ENCODE data around the gene PCARE. TPM values are rescaled to one million over a fixed set of nuclear protein-coding genes. Genes with fewer than 3 reads are reported as not detected.

Gene PCARE
- polyA plus RNA-seq, 4 donors: not detected

DNA sequence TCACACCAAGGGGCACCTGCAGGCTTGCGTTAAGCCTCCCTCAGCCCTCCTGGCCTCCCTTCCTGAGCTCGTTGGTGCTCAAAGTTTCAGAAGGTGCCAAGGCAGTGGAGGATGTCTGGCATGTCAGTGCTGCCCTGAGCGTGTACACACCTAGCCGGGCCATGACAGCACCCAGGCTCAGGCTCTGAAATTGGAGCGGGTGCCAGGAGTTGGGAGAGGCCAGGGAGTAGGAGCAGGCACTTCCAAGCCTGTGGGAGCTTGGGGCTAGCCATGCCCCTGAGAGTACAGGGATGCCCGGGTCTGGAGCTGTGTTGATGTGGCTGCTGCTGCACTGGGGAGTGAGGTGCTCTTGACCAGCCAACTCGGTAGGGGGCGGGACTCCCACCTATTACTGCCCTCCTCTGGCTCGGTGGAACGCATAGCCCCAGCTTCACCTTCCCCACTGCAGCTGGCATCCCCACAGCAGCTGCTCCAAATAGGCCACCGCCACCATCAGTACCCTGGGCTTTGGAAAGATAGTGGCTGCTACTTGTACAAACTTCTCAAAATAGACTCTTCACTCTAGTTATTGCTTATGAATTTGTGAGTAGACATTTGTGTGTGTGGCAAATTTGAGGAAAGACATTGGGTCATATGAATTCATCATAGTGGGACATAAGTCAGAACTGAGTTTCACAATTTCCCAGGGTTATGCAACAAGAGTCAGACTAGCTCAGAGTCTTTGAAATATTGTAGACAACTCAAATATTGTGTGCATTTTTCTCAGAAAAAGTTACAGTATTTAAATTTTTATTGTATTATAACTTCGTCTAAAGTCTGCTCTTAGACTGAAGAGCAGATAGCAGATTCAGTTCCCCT, 6.8 kb upstream of the PCARE start:
- H3K36me3 ChIP-seq (ENCODE audit: control insufficient read depth in 3 of 3, insufficient read depth in 2 of 3, low read depth in 1 of 3, low read length in 3 of 3): no peaks in the 10 kb centered on the region
- 79 to 86% (median 86%) methylated on average over 12 of the region's 12 CpGs for WGBS, 3 donors
- no peaks in the 10 kb centered on the region for H3K27me3 ChIP-seq (ENCODE audit: control insufficient read depth in 3 of 3, insufficient read depth in 3 of 3, low read length in 3 of 3)
- FAIRE-seq (no peak), DNase-seq (no peak)
- H3K4me3 ChIP-seq (ENCODE audit: low read depth in 1 of 3, low read length in 3 of 3): no peak overlapping the region
- no peaks in the 10 kb centered on the region for H3K4me1 ChIP-seq (ENCODE audit: control insufficient read depth in 3 of 3, insufficient read depth in 2 of 3, low read depth in 1 of 3, low read length in 2 of 3)
- H3K27ac ChIP-seq (ENCODE audit: low read depth in 1 of 3, low read length in 2 of 3): no peak overlapping the region
- peaks cover 0 to 12% of the 10 kb centered on the region in 2 donors for H3K9me3 ChIP-seq (ENCODE audit: control insufficient read depth in 2 of 2, insufficient read depth in 1 of 2, low read depth in 1 of 2, low read length in 1 of 2)

- FAIRE-seq (no peak), DNase-seq (no peak)
- no peaks in the 10 kb centered on the region for H3K4me1 ChIP-seq (ENCODE audit: control insufficient read depth in 3 of 3, insufficient read depth in 2 of 3, low read depth in 1 of 3, low read length in 2 of 3)
- H3K4me3 ChIP-seq (ENCODE audit: low read depth in 1 of 3, low read length in 3 of 3): no peak overlapping the region
- no peaks in the 10 kb centered on the region for H3K27me3 ChIP-seq (ENCODE audit: control insufficient read depth in 3 of 3, insufficient read depth in 3 of 3, low read length in 3 of 3)
- H3K36me3 ChIP-seq (ENCODE audit: control insufficient read depth in 3 of 3, insufficient read depth in 2 of 3, low read depth in 1 of 3, low read length in 3 of 3): no peaks in the 10 kb centered on the region
- H3K9me3 ChIP-seq (ENCODE audit: control insufficient read depth in 2 of 2, insufficient read depth in 1 of 2, low read depth in 1 of 2, low read length in 1 of 2): peaks cover 0 to 12% of the 10 kb centered on the region in 2 donors
- no peak overlapping the region for H3K27ac ChIP-seq (ENCODE audit: low read depth in 1 of 3, low read length in 2 of 3)
- 88 to 96% (median 95%) methylated on average over 7 of the region's 7 CpGs for WGBS, 3 donors
Measured at GRCh38 chr2:29079887-29080286, 5.6 kb upstream of the PCARE start.

- WGBS, 3 donors: 52 to 65% (median 59%) methylated on average over 14 of the region's 14 CpGs
- Histone ChIP-seq H3K4me3 (ENCODE audit: low read depth in 1 of 3, low read length in 3 of 3) (no peak overlapping the region), H3K4me1 (ENCODE audit: control insufficient read depth in 3 of 3, insufficient read depth in 2 of 3, low read depth in 1 of 3, low read length in 2 of 3) (no peaks in the 10 kb centered on the region), H3K27me3 (ENCODE audit: control insufficient read depth in 3 of 3, insufficient read depth in 3 of 3, low read length in 3 of 3) (no peaks in the 10 kb centered on the region), H3K9me3 (ENCODE audit: control insufficient read depth in 2 of 2, insufficient read depth in 1 of 2, low read depth in 1 of 2, low read length in 1 of 2) (peaks cover 0 to 12% of the 10 kb centered on the region in 2 donors), H3K27ac (ENCODE audit: low read depth in 1 of 3, low read length in 2 of 3) (no peak overlapping the region), H3K36me3 (ENCODE audit: control insufficient read depth in 3 of 3, insufficient read depth in 2 of 3, low read depth in 1 of 3, low read length in 3 of 3) (no peaks in the 10 kb centered on the region)
- FAIRE-seq (no peak), DNase-seq (no peak)
Measured at GRCh38 chr2:29075894-29076705, 1.8 kb upstream of the PCARE start.

DNA sequence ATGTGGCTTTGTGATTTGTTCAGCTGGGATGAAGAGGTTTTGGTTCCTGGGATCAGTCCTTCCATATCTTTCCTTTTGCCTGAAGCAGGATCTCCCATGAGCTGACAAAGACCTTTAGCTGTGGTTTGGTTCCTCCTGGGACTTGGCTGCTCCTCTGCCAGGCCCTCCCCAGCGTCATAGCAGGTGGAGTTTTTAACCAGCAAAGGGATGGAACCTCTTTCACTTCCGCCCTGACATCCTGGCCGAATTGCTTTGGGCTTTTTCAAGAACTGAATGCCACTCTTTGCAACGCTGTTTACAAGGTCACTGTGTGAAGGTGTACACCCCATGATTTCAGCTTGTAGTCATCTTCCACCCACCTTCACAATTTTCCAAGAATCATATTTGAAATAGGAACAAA, 390 bp downstream of the PCARE start:
- no peak overlapping the region for H3K27ac ChIP-seq (ENCODE audit: low read depth in 1 of 3, low read length in 2 of 3)
- no peak for FAIRE-seq

GRCh38 chr2:29072971-29073725, 1.2 kb downstream of the PCARE start:
- Histone ChIP-seq H3K27me3 (ENCODE audit: control insufficient read depth in 3 of 3, insufficient read depth in 3 of 3, low read length in 3 of 3) (no peaks in the 10 kb centered on the region), H3K4me1 (ENCODE audit: control insufficient read depth in 3 of 3, insufficient read depth in 2 of 3, low read depth in 1 of 3, low read length in 2 of 3) (no peaks in the 10 kb centered on the region), H3K9me3 (ENCODE audit: control insufficient read depth in 2 of 2, insufficient read depth in 1 of 2, low read depth in 1 of 2, low read length in 1 of 2) (no peaks in the 10 kb centered on the region), H3K36me3 (ENCODE audit: control insufficient read depth in 3 of 3, insufficient read depth in 2 of 3, low read depth in 1 of 3, low read length in 3 of 3) (no peaks in the 10 kb centered on the region), H3K4me3 (ENCODE audit: low read depth in 1 of 3, low read length in 3 of 3) (no peak overlapping the region), H3K27ac (ENCODE audit: low read depth in 1 of 3, low read length in 2 of 3) (no peak overlapping the region)
- WGBS, 3 donors: 69 to 81% (median 69%) methylated on average over 12 of the region's 12 CpGs
- no peak for FAIRE-seq
- DNase-seq: no peak

More for the DNA sequence above, 390 bp downstream of the PCARE start:
- Histone ChIP-seq H3K9me3 (ENCODE audit: control insufficient read depth in 2 of 2, insufficient read depth in 1 of 2, low read depth in 1 of 2, low read length in 1 of 2) (no peaks in the 10 kb centered on the region), H3K4me3 (ENCODE audit: low read depth in 1 of 3, low read length in 3 of 3) (no peak overlapping the region), H3K4me1 (ENCODE audit: control insufficient read depth in 3 of 3, insufficient read depth in 2 of 3, low read depth in 1 of 3, low read length in 2 of 3) (no peaks in the 10 kb centered on the region), H3K36me3 (ENCODE audit: control insufficient read depth in 3 of 3, insufficient read depth in 2 of 3, low read depth in 1 of 3, low read length in 3 of 3) (no peaks in the 10 kb centered on the region), H3K27me3 (ENCODE audit: control insufficient read depth in 3 of 3, insufficient read depth in 3 of 3, low read length in 3 of 3) (no peaks in the 10 kb centered on the region)
- DNase-seq: no peak
- 66 to 73% (median 73%) methylated on average over 4 of the region's 4 CpGs for WGBS, 3 donors

- Histone ChIP-seq H3K9me3 (ENCODE audit: control insufficient read depth in 2 of 2, insufficient read depth in 1 of 2, low read depth in 1 of 2, low read length in 1 of 2) (no peaks in the 10 kb centered on the region), H3K4me1 (ENCODE audit: control insufficient read depth in 3 of 3, insufficient read depth in 2 of 3, low read depth in 1 of 3, low read length in 2 of 3) (no peaks in the 10 kb centered on the region), H3K27ac (ENCODE audit: low read depth in 1 of 3, low read length in 2 of 3) (no peak overlapping the region), H3K27me3 (ENCODE audit: control insufficient read depth in 3 of 3, insufficient read depth in 3 of 3, low read length in 3 of 3) (no peaks in the 10 kb centered on the region), H3K4me3 (ENCODE audit: low read depth in 1 of 3, low read length in 3 of 3) (no peak overlapping the region), H3K36me3 (ENCODE audit: control insufficient read depth in 3 of 3, insufficient read depth in 2 of 3, low read depth in 1 of 3, low read length in 3 of 3) (no peaks in the 10 kb centered on the region)
- no peak for DNase-seq
- FAIRE-seq: no peak
- 76 to 85% (median 83%) methylated on average over 8 of the region's 8 CpGs for WGBS, 3 donors
Measured at GRCh38 chr2:29072251-29072650, 2.1 kb downstream of the PCARE start.

DNA sequence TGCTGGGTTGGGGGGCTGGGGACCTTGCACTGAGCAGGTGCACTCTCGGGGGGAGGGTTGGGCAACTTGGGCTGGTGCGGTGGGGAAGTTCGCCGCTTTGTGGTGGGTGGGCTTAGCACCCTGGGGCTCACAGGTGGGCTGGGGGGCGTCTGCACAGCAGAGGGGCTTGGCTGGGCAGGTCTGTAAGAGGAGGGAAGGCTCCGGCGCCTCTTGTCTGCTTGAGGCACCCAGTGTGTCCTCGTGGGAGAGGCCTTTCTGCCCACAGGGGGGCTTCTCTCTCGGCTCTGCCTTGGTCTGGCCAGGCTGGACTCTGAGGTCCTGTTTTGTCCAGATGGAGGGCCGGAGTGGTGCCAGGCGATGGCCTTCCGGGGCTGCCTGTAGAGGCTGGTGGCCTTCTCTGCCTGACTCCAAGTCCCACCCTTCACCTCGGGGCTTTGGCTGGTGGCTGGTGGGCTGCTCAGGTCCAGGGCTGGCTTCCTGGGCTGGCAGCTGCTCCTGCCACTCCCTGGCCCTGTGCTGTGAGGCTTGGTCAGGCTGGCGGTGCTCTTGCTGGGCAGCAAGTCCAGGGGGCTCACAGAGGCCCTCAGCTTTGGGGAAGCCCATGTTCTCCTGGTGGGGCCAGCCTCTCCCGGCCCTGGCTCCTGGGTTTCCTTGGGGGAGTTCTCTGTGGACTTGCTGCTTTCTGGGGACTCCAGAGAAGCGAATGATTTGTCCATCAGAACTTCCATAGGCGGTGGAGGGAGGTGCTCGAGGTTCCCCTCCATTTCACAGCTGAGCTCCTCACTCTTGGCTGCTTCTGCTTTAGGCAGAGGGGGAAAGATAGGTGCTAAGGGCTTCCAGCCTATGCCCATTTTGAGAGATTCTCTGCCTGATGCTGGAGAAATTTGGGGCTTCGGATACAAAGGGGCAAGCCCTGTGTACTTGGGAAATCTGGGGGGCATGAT, 3.0 kb downstream of the PCARE start:
- DNase-seq (no peak), FAIRE-seq (no peak)
- Histone ChIP-seq H3K4me3 (ENCODE audit: low read depth in 1 of 3, low read length in 3 of 3) (no peak overlapping the region), H3K4me1 (ENCODE audit: control insufficient read depth in 3 of 3, insufficient read depth in 2 of 3, low read depth in 1 of 3, low read length in 2 of 3) (no peaks in the 10 kb centered on the region), H3K36me3 (ENCODE audit: control insufficient read depth in 3 of 3, insufficient read depth in 2 of 3, low read depth in 1 of 3, low read length in 3 of 3) (no peaks in the 10 kb centered on the region), H3K9me3 (ENCODE audit: control insufficient read depth in 2 of 2, insufficient read depth in 1 of 2, low read depth in 1 of 2, low read length in 1 of 2) (no peaks in the 10 kb centered on the region), H3K27me3 (ENCODE audit: control insufficient read depth in 3 of 3, insufficient read depth in 3 of 3, low read length in 3 of 3) (no peaks in the 10 kb centered on the region), H3K27ac (ENCODE audit: low read depth in 1 of 3, low read length in 2 of 3) (no peak overlapping the region)
- 79 to 87% (median 81%) methylated on average over 19 of the region's 19 CpGs for WGBS, 3 donors

All from small intestine (tissue), 7 donors.